Spleen (tissue), 7 donors: Measurements from ENCODE around the gene F8.

Experiments used
- CTCF ChIP-seq, 11 experiments: fragments of 200-600 bp in 7 of 11; fragments of 450-650 bp in 4 of 11; sonication (generic) in 4 of 11; IDR thresholded peaks in 8 of 11; conservative IDR thresholded peaks in 3 of 11; 1 replicate in 7 of 11; 2 replicates in 4 of 11; pipeline versions ENCODE4 v1.4.0 to v1.8.0; 2016 to 2021; ENCODE audit warnings: antibody characterized with exemption in 11 of 11, inconsistent platforms in 4 of 11, mild to moderate bottlenecking in 1 of 11
- POLR2A ChIP-seq, 3 donors: fragments of 450-650 bp; IDR thresholded peaks; one replicate each; pipeline ENCODE4 v1.5.1; 2017; ENCODE audit warnings: antibody characterized with exemption in 3 of 3, mild to moderate bottlenecking in 1 of 3
- donor health status: DM: no; HTN: no; CAD: no; lungs with moderate emphysema.
- donor health status: DM: no; HTN: no; CAD: no.
- donor health status: DM: no; HTN: no; CAD: no.

- TF ChIP-seq CTCF (IDR thresholded peaks at IDR 0.05 in 8 of 11, conservative IDR thresholded peaks at IDR 0.05 in 3 of 11) (no peak), POLR2A (IDR thresholded peaks at IDR 0.05) (no peak)
These were observed 207.2 kb downstream of the F8 start for GRCh38 chrX:154815274-154815818.
